Measurements from ENCODE around the gene NSUN4.

NSUN4 gene

DNA sequence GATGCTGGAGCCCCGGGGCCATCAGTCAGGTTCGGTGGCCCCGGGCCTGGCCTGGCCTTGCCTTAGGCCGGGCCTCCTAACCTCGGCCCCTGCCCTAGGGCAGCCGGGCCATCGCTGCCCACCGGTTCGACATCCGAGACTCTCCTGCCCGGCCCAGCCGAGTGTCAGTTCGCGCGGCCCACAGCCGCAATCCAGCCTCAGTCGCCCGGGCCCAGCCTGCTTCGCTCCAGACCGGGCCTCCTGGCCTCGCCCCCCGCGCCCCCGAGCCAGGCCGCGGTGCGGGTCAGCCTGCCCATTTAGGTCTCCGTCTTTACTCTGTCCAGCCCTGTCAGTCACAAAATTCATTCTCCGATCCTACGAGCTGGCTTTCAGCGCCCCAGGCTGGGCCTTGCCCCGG lies 38.0 kb upstream of the NSUN4 start:
- H3K4me3 ChIP-seq (ENCODE audit: control insufficient read depth, low read depth, low read length), result peak overlapping the region; percentile 89
- no peak for DNase-seq (ENCODE audit: low read depth)
- TF ChIP-seq, protein P1, sequence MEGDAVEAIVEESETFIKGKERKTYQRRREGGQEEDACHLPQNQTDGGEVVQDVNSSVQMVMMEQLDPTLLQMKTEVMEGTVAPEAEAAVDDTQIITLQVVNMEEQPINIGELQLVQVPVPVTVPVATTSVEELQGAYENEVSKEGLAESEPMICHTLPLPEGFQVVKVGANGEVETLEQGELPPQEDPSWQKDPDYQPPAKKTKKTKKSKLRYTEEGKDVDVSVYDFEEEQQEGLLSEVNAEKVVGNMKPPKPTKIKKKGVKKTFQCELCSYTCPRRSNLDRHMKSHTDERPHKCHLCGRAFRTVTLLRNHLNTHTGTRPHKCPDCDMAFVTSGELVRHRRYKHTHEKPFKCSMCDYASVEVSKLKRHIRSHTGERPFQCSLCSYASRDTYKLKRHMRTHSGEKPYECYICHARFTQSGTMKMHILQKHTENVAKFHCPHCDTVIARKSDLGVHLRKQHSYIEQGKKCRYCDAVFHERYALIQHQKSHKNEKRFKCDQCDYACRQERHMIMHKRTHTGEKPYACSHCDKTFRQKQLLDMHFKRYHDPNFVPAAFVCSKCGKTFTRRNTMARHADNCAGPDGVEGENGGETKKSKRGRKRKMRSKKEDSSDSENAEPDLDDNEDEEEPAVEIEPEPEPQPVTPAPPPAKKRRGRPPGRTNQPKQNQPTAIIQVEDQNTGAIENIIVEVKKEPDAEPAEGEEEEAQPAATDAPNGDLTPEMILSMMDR (IDR thresholded peaks at IDR 0.05; ENCODE audit: control insufficient read depth, insufficient read depth, low read depth, low read length, missing control alignments), result no peak

DNA sequence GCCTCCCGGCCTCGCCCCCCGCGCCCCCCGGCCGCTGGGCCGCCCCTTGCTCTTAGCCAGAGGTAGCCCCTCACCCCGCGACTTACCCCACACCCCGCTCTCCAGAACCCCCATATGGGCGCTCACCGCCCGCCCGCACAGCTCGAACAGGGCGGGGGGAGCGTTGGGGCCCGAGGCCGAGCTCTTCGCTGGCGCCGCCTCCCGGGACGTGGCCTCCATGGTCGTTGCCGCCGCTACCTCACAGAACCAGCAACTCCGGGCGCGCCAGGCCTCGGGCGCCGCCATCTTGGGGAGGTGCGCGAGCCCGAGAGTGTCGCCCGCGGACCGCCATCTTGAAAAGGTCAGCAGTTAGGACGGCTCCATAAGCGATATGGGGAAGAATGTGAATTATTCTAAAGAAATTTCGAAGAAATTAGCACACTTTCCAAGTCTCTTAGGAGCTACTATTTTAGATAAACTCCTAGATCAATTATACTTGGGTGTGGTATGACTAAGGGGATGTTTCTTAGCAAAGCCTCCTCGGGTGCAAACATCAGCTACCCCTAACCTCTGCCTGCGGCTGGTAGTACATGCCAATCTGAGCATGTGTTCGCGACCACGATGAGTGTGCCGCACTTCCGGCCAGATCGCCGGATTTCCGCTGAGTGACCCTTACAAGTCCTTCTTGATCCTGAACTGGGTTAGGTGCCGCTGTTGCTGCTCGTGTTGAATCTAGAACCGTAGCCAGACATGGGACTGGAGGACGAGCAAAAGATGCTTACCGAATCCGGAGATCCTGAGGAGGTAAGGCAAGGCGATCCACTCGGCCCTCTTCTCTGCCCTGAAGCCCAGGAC lies 37.4 kb upstream of the NSUN4 start, which contains the start of the genes LRRC41 and UQCRH:
TSS of gene LRRC41 (minus strand) at position 579 of the 834 bp plus-strand sequence. CDS start at position 285, 294 bp downstream.
TSS of gene UQCRH (plus strand) at position 661 of the 834 bp plus-strand sequence. CDS start at position 730, 69 bp downstream.
- DNase-seq (ENCODE audit: low read depth), result peak; percentile 93
- H3K4me3 ChIP-seq (ENCODE audit: control insufficient read depth, low read depth, low read length), result peak within 1 kb of the TSS; percentile 89
- TF ChIP-seq, protein P1 (IDR thresholded peaks at IDR 0.05; ENCODE audit: control insufficient read depth, insufficient read depth, low read depth, low read length, missing control alignments), result no peak

DNA sequence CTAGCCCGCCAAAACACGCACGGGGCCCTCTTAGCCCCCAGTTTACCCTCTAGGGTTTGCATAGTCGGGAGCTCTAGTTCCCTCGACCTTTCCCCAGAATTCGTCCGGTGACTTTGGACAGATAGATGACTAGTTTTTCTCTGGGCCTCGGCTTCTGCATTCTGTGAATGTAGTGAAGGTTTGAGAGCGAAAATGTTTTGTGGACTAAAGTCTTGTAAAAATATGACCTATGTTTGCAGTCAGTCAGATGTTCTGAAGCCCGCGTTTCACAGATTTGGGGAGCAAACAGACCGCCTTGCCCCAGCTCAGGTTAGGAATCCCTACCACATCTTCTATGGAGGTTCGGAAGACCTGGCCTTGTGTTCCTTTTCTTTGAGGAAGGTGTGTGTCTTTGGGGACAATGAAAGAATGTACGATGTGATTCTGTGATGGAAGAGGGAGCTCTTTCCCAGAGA lies 36.7 kb upstream of the NSUN4 start:
- TF ChIP-seq, protein P1 (IDR thresholded peaks at IDR 0.05; ENCODE audit: control insufficient read depth, insufficient read depth, low read depth, low read length, missing control alignments), result no peak
- no peak for DNase-seq (ENCODE audit: low read depth)
- H3K4me3 ChIP-seq (ENCODE audit: control insufficient read depth, low read depth, low read length), result peak overlapping the region; percentile 62

DNA sequence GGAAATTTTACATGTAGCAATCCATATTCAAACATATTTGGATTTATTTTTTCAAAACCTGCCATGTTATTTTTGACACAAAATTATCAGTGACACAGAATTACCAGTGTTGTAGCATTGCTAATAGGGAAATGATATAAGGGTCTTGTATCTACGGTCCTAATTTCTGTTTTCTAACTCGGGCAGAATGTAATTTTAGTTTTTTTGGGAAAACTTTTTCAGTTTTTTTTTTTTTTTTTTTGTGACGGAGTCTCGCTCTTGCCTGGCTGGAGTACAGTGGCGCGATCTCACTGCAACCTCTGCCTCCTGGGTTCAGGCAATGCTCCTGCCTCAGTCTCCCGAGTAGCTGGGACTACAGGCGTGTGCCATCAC lies 34.5 kb upstream of the NSUN4 start:
- TF ChIP-seq, protein P1 (IDR thresholded peaks at IDR 0.05; ENCODE audit: control insufficient read depth, insufficient read depth, low read depth, low read length, missing control alignments), result no peak
- no peak for DNase-seq (ENCODE audit: low read depth)
- H3K4me3 ChIP-seq (ENCODE audit: control insufficient read depth, low read depth, low read length), result no peak overlapping the region

DNA sequence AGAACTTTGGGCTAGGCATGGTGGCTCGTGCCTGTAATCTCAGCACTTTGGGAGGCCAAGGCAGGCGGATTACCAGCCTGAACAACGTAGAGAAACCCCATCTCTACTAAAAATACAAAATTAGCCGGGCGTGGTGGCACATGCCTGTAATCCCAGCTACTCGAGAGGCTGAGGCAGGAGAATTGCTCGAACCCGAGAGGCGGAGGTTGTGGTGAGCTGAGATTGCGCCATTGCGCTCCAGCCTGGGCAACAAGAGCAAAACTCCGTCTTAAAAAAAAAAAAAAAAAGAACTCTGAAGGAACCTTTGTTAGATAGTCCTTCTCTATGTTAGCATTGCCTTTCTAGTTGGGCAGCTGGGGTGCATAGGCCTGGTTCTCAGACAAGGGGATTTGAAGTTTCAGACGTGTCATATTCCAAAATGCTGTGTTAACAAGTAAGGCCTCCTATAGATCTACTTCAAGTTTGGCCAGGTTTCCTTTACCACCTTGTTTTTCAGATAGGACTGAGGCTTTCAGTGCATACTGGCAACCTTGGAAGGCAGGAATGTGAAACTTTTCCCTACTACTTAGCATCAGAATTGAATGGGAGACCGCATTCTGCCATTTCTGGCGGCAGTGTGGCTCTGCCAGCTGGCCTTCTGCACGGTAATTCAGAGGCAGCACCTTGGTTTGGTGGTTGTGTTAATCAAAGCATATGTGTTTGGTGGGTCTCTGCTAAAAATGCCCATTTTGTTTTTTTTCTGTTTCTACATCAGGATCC lies 31.0 kb upstream of the NSUN4 start:
- H3K4me3 ChIP-seq (ENCODE audit: control insufficient read depth, low read depth, low read length), result no peak overlapping the region
- TF ChIP-seq, protein P1 (IDR thresholded peaks at IDR 0.05; ENCODE audit: control insufficient read depth, insufficient read depth, low read depth, low read length, missing control alignments), result no peak
- no peak for DNase-seq (ENCODE audit: low read depth)

DNA sequence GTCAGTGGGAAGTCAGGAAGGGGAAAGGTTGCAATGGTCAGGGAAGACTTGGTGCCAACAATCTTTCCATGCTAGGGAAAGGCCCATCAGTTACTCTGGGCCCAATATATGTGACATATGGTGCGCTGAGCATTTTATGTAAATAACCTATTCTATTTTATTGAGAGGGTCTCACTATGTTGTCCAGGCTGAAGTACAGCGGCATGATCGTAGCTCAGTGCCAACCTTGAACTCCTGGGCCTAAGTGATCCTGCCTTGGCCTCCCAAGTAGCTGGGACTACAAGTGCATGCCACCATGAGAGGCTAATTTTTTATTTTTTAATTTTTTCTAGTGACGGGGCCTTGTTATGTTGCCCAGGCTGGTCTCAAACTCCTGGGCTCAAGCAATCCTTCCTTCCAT lies 30.3 kb upstream of the NSUN4 start:
- TF ChIP-seq, protein P1 (IDR thresholded peaks at IDR 0.05; ENCODE audit: control insufficient read depth, insufficient read depth, low read depth, low read length, missing control alignments), result no peak
- DNase-seq (ENCODE audit: low read depth), result no peak
- H3K4me3 ChIP-seq (ENCODE audit: control insufficient read depth, low read depth, low read length), result no peak overlapping the region

All from AG09309 (cell line).